ENCODE data around the gene ITGA5. TPM values are rescaled to one million over a fixed set of nuclear protein-coding genes. Genes with fewer than 3 reads are reported as not detected.

ITGA5 gene
- total RNA-seq, 1 donor from 2014 or later = 317 TPM

GRCh38 chr12:54358945-54359761 lies 59.9 kb downstream of the ITGA5 start:
- Histone ChIP-seq H3K9me3 (ENCODE audit: insufficient read depth, low read depth, low read length) (no peaks in the 10 kb centered on the region), H3K27me3 (ENCODE audit: insufficient read depth, low read length) (no peaks in the 10 kb centered on the region), H3K9ac (ENCODE audit: low read length) (peak overlapping the region; percentile 100), H3K79me2 (ENCODE audit: insufficient read depth, low read length) (no peaks in the 10 kb centered on the region), H3K4me3 (ENCODE audit: insufficient read depth, low read depth, low read length) (peak overlapping the region; percentile 71), H2AFZ (ENCODE audit: low read depth, low read length) (peak overlapping the region; percentile 92), H3K4me2 (ENCODE audit: low read length) (peak overlapping the region; percentile 100), H4K20me1 (ENCODE audit: insufficient read depth, low read length) (no peaks in the 10 kb centered on the region), H3K36me3 (ENCODE audit: insufficient read depth, low read length) (no peaks in the 10 kb centered on the region), H3K27ac (ENCODE audit: low read depth, low read length) (peak overlapping the region; percentile 97), H3K4me1 (ENCODE audit: insufficient read depth, low read length) (peaks cover 30% of the 10 kb centered on the region)
- TF ChIP-seq CTCF (IDR thresholded peaks at IDR 0.05; ENCODE audit: insufficient read depth, low read depth, low read length) = no peak
- no peak for TF ChIP-seq EZH2 (IDR thresholded peaks at IDR 0.05; ENCODE audit: insufficient read depth, low read length)
- Mint-ChIP-seq H3K27ac (ENCODE audit: unreplicated experiment) (no peak overlapping the region), H3K4me1 (ENCODE audit: low read depth, unreplicated experiment) (peaks cover 18% of the 10 kb centered on the region), H3K9me3 (ENCODE audit: unreplicated experiment) (no peaks in the 10 kb centered on the region), H3K4me3 (ENCODE audit: unreplicated experiment) (no peak overlapping the region), H3K36me3 (ENCODE audit: low read depth, unreplicated experiment) (no peaks in the 10 kb centered on the region), H3K27me3 (ENCODE audit: low read depth, unreplicated experiment) (peaks cover 6% of the 10 kb centered on the region)
- peak; percentile 13 for FAIRE-seq
- peak; percentile 100 for DNase-seq (ENCODE audit: low read depth)

GRCh38 chr12:54358191-54358944 lies 60.7 kb downstream of the ITGA5 start:
- no peaks in the 10 kb centered on the region for H3K9me3 Mint-ChIP-seq (ENCODE audit: unreplicated experiment)

More at GRCh38 chr12:54358191-54358944, 60.7 kb downstream of the ITGA5 start:
- no peaks in the 10 kb centered on the region for H3K9me3 ChIP-seq (ENCODE audit: insufficient read depth, low read depth, low read length)
- H3K27ac ChIP-seq (ENCODE audit: low read depth, low read length) = peak overlapping the region; percentile 97
- DNase-seq (ENCODE audit: low read depth) = no peak
- no peaks in the 10 kb centered on the region for H3K36me3 ChIP-seq (ENCODE audit: insufficient read depth, low read length)
- H2AFZ ChIP-seq (ENCODE audit: low read depth, low read length) = peak overlapping the region; percentile 92
- H3K4me1 ChIP-seq (ENCODE audit: insufficient read depth, low read length) = peaks cover 34% of the 10 kb centered on the region
- no peak for TF ChIP-seq CTCF (IDR thresholded peaks at IDR 0.05; ENCODE audit: insufficient read depth, low read depth, low read length)
- TF ChIP-seq EZH2 (IDR thresholded peaks at IDR 0.05; ENCODE audit: insufficient read depth, low read length) = no peak
- H3K4me3 ChIP-seq (ENCODE audit: insufficient read depth, low read depth, low read length) = peak overlapping the region; percentile 71
- Mint-ChIP-seq H3K4me3 (ENCODE audit: unreplicated experiment) (no peak overlapping the region), H3K4me1 (ENCODE audit: low read depth, unreplicated experiment) (peaks cover 24% of the 10 kb centered on the region), H3K27me3 (ENCODE audit: low read depth, unreplicated experiment) (peaks cover 5% of the 10 kb centered on the region), H3K27ac (ENCODE audit: unreplicated experiment) (no peak overlapping the region), H3K36me3 (ENCODE audit: low read depth, unreplicated experiment) (no peaks in the 10 kb centered on the region)
- peak overlapping the region; percentile 100 for H3K9ac ChIP-seq (ENCODE audit: low read length)
- H3K27me3 ChIP-seq (ENCODE audit: insufficient read depth, low read length) = no peaks in the 10 kb centered on the region
- no peaks in the 10 kb centered on the region for H4K20me1 ChIP-seq (ENCODE audit: insufficient read depth, low read length)
- no peak for FAIRE-seq
- peak overlapping the region; percentile 100 for H3K4me2 ChIP-seq (ENCODE audit: low read length)
- no peaks in the 10 kb centered on the region for H3K79me2 ChIP-seq (ENCODE audit: insufficient read depth, low read length)
